Embryonic facial prominence (tissue), 1 donor: ENCODE data around the gene ITGAL.

Source experiments
- DNase-seq: peaks from one replicate; pipeline ENCODE4 v3.0.0-alpha.2; 2016; ENCODE audit errors: extremely low spot score

ITGAL gene

GRCh38 chr16:30567160-30567990 lies 94.8 kb downstream of the ITGAL start:
- DNase-seq: no peak

- DNase-seq: no peak
Measured at GRCh38 chr16:30567991-30568638, 95.6 kb downstream of the ITGAL start.

- no peak for DNase-seq
Measured at GRCh38 chr16:30569281-30569680, 96.7 kb downstream of the ITGAL start.

- DNase-seq: no peak
Measured at GRCh38 chr16:30569746-30570635, 97.4 kb downstream of the ITGAL start.

GRCh38 chr16:30570636-30571444 lies 98.3 kb downstream of the ITGAL start:
- no peak for DNase-seq

GRCh38 chr16:30571445-30572322 lies 99.1 kb downstream of the ITGAL start, which contains the start of gene ZNF688:
ZNF688 (minus strand) TSS chr16:30571714; CDS start chr16:30571629, 85 bp downstream.
- peak; percentile 96 for DNase-seq
